OCI-LY1 (cell line): Measurements from ENCODE around the gene DHRSX.

ENCODE experiments used
- EZH2 ChIP-seq: fragments of 200-600 bp; sonication (generic), shearing (Covaris generic); IDR thresholded peaks from 2 replicates; pipeline ENCODE4 v1.8.0; 2017; ENCODE audit warnings: borderline replicate concordance, mixed run types, mild to moderate bottlenecking, antibody characterized with exemption, low read length, moderate library complexity, mixed read lengths
- TF ChIP-seq, protein P1 (sequence below): fragments of 200-600 bp; sonication (generic), shearing (Covaris generic); IDR thresholded peaks from 2 replicates; pipeline ENCODE4 v1.5.1; 2017; ENCODE audit warnings: mild to moderate bottlenecking, antibody characterized with exemption, low read length, moderate library complexity, mixed read lengths

DNA sequence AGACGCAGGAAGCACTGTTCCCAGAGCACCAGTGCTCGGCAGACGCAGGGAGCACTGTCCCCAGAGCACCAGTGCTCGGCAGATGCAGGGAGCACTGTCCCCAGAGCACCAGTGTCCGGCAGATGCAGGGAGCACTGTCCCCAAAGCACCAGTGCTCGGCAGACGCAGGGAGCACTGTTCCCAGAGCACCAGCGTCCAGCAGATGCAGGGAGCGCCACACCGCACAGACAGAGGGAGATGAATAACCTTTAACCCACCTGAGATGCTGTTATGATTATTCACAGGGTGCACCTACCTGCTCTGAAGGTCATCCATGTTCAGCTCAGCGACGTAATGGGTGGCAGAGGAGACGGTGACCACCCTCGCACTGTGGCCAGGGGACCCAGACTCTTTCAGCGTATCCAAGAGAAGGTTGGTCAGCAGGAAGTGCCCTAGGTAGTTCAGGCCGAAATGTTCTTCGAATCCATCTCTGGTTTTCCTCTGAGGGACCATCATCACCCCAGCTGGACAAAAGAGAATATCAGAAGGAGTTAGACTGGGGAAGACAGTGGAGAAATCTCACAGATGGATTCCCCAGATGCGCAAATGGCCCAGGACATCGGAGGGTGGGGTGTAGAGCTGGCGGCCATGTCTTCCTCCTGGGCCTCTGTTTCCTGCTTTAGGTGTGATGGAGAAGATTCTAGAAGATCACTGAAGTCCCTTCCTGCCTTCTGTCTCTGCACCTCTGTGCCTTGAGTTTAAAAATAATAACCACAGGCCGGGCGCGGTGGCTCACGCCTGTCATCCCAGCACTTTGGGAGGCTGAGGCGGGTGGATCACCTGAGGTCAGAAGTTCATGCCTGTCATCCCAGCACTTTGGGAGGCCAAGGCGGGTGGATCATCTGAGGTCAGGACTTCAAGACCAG lies 234.1 kb downstream of the DHRSX start:
- TF ChIP-seq, protein P1, sequence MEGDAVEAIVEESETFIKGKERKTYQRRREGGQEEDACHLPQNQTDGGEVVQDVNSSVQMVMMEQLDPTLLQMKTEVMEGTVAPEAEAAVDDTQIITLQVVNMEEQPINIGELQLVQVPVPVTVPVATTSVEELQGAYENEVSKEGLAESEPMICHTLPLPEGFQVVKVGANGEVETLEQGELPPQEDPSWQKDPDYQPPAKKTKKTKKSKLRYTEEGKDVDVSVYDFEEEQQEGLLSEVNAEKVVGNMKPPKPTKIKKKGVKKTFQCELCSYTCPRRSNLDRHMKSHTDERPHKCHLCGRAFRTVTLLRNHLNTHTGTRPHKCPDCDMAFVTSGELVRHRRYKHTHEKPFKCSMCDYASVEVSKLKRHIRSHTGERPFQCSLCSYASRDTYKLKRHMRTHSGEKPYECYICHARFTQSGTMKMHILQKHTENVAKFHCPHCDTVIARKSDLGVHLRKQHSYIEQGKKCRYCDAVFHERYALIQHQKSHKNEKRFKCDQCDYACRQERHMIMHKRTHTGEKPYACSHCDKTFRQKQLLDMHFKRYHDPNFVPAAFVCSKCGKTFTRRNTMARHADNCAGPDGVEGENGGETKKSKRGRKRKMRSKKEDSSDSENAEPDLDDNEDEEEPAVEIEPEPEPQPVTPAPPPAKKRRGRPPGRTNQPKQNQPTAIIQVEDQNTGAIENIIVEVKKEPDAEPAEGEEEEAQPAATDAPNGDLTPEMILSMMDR = no peak
- no peak for TF ChIP-seq EZH2
